ENCODE measurements around the gene LDHAL6B. TPM values are rescaled to one million over a fixed set of nuclear protein-coding genes. Genes with fewer than 3 reads are reported as not detected.

The LDHAL6B gene
- total and polyA plus RNA-seq, 2 experiments from 2014 or later, result not detected

DNA sequence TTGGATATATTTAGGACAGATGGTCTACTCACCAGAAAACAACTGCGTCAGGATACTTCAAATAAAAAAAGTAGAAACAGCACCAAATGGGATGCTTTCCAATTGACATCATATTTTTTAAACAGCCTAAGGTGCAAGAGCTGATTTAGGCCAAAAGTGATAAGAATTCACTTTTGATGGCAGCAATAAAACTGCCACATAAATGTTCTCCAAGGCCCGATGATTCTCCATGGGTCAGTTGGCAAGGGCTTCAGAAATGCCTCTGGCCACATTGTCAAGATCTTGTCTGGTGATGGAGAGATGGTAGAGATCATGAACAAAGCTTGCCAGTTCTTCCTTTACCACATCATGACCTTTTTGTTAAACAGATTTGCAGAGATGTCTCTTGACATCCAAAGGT is 38.9 kb downstream of the LDHAL6B start:
- Histone ChIP-seq H3K4me1 (ENCODE audit: insufficient read depth) (no peaks in the 10 kb centered on the region), H3K79me2 (replicated peaks; ENCODE audit: insufficient read depth) (0 out of 2 replicates have a peak, but pooled peaks cover 5% of the 10 kb centered on the region)

More for the DNA sequence above, 38.9 kb downstream of the LDHAL6B start:
- DNase-seq (ENCODE audit: low spot score) (no peak), ATAC-seq (no peak)
- Mint-ChIP-seq H3K36me3 (ENCODE audit: low read depth) (no peaks in the 10 kb centered on the region), H3K27me3 (ENCODE audit: insufficient read depth, low read depth, poor library complexity) (peaks cover 2% of the 10 kb centered on the region), H3K9me3 (no peaks in the 10 kb centered on the region), H3K4me3 (no peak overlapping the region), H3K4me1 (peaks cover 5% of the 10 kb centered on the region), H3K27ac (no peak overlapping the region)
- Histone ChIP-seq H3K27me3 (ENCODE audit: insufficient read depth) (no peaks in the 10 kb centered on the region), H3F3A (replicated peaks; ENCODE audit: low read depth) (no peaks in the 10 kb centered on the region), H4K20me1 (replicated peaks; ENCODE audit: insufficient read depth) (no peaks in the 10 kb centered on the region), H3K27ac (ENCODE audit: low read depth) (no peak overlapping the region), H3K9me2 (ENCODE audit: insufficient read depth) (no peaks in the 10 kb centered on the region), H2AFZ (no peak overlapping the region), H3K4me3 (no peak overlapping the region), H3K36me3 (ENCODE audit: insufficient read depth) (peaks cover 5% of the 10 kb centered on the region; the same call in 1 of the 2 replicates), H3K4me2 (no peak overlapping the region)
- TF ChIP-seq ZNF114 (CRISPR knock-in tag; IDR thresholded peaks at IDR 0.05) (no peak), REST (IDR thresholded peaks at IDR 0.05; ENCODE audit: unreplicated experiment) (no peak), ZNF462 (CRISPR knock-in tag; IDR thresholded peaks at IDR 0.05) (no peak), CTCF (conservative IDR thresholded peaks at IDR 0.05; ENCODE audit: low read depth in 2 of 2) (no peak), STAT1 (IDR thresholded peaks at IDR 0.05; ENCODE audit: unreplicated experiment) (no peak)
